D721Med (cell line): ENCODE results near the gene NTNG1.
"Not testable (repeated sequence)": the region's sequence is repeated elsewhere in the genome, so short reads cannot be mapped to it uniquely, and the experiment has no call there.

Source experiments
- DNase-seq: peaks from one replicate; pipeline ENCODE4 v3.0.0; 2011; ENCODE audit warnings: low spot score; ENCODE audit not compliant: insufficient read length
- FAIRE-seq: peaks from 2 replicates; lab custom pipeline; 2011; peaks lifted over from hg19 to GRCh38; lab: Jason Lieb, UNC
- CTCF ChIP-seq: IDR thresholded peaks from 2 replicates; pipeline ENCODE4 v1.5.1; 2012; ENCODE audit warnings: mild to moderate bottlenecking, control low read depth; ENCODE audit not compliant: insufficient read depth; ENCODE audit errors: missing control alignments

NTNG1 gene

GRCh38 chr1:107225706-107226105 lies 84.9 kb downstream of the NTNG1 start:
- TF ChIP-seq CTCF, result no peak
- no peak for DNase-seq
- no peak for FAIRE-seq

GRCh38 chr1:107228704-107229371 lies 88.0 kb downstream of the NTNG1 start:
- TF ChIP-seq CTCF, result no peak
- FAIRE-seq, result no peak
- no peak for DNase-seq

DNA sequence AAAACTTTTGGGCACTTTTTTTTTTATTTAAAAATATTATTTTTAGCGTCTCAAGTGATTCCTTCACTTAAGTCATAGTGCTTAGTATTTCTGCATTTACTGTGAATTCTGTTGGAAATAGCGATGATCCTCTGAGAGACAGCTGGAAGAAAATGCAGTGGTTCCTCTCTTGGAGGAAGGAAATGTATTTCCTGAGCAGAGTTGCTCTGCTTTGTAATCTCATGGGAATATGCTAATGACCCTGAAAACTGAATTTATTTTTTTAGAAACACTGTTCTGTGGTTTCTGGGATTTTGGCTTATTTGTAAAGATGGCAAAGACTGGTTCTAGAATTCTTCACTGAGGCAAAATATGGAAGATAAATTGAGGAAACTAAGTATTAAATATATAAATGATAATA lies 88.9 kb downstream of the NTNG1 start:
- DNase-seq, result no peak
- FAIRE-seq, result no peak
- no peak for TF ChIP-seq CTCF

DNA sequence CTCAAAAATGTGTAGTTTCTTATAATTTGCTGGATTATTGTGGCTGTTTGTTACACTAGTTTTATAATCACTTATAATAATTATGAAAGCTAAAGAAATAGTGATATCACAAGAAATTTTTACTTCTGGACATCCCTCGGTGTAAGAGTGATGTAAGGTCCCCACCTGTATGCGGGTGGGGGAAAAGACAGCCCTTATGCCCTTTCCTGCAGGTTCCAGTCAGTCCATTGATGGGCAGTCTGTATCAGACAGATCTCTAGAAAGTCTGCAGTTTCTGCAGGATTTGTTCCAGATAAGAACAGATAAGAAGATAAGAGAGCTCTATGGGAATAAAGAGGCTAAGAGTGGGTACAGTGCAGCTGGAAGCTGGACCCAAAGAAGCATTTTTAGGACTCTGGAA lies 89.3 kb downstream of the NTNG1 start:
- DNase-seq (no peak), FAIRE-seq (no peak)

GRCh38 chr1:107231291-107231690 lies 90.5 kb downstream of the NTNG1 start:
- DNase-seq (no peak), FAIRE-seq (no peak)
- no peak for TF ChIP-seq CTCF

More for the DNA sequence above, 89.3 kb downstream of the NTNG1 start:
- TF ChIP-seq CTCF, result no peak

DNA sequence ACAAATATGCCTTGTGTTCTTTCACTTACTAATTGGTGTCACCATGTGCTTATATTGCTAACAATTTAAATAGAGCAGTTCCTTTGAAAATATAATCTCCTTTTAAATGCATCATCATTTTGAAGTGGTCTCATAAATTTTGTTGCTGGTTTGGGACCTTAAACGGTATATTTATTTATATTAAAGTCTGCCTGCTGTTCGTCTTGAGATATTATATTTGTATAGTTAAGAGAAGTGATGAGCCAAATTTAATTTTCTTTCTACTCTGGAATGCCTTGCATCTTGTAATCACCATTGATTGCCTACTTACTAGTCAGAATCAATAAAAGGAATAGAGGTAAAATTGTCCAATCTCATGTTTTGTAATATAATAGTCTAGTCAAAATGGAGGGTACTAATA lies 91.6 kb downstream of the NTNG1 start:
- no peak for FAIRE-seq
- TF ChIP-seq CTCF, result no peak
- no peak for DNase-seq

DNA sequence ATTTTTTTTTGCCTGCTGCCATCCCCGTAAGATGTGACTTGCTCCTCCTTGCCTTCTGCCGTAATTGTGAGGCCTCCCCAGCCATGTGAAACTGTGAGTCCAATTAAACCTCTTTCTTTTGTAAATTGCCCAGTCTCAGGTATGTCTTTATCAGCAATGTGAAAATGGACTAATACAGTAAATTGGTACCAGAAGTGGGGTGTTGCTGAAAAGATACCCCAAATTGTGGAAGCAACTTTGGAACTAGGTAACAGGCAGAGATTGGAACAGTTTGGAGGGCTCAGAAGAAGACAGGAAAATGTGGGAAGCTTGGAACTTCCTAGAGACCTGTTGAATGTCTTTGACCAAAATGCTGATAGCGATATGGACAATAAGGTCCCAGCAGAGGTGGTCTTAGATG lies 95.9 kb downstream of the NTNG1 start:
- DNase-seq, FAIRE-seq: not testable (repeated sequence)

- FAIRE-seq, result no peak
- no peak for DNase-seq
- TF ChIP-seq CTCF, result no peak
Measured at GRCh38 chr1:107243461-107243860, 102.6 kb downstream of the NTNG1 start.
